Measurements from ENCODE around the gene F2R.

- no peak for TF ChIP-seq CTCF (IDR thresholded peaks at IDR 0.05)
- no peak for TF ChIP-seq POLR2A (IDR thresholded peaks at IDR 0.05)
These were observed 16.6 kb downstream of the F2R start for GRCh38 chr5:76732405-76733048.

All from testis (tissue), 2 donors.